HPDE6-E6E7 (cell line): ENCODE measurements around the gene FDX2.
"Not testable (repeated sequence)": the region's sequence is repeated elsewhere in the genome, so short reads cannot be mapped to it uniquely, and the experiment has no call there.

Experiments
- DNase-seq: peaks from one replicate; pipeline ENCODE4 v3.0.0; 2011; ENCODE audit warnings: missing footprints; ENCODE audit errors: extremely low spot score

Gene FDX2

GRCh38 chr19:10284065-10284959 is 31.5 kb downstream of the FDX2 start:
- no peak for DNase-seq

GRCh38 chr19:10283301-10284064 is 32.3 kb downstream of the FDX2 start:
- no peak for DNase-seq

GRCh38 chr19:10282043-10282442 is 33.8 kb downstream of the FDX2 start:
- not testable (repeated sequence) for DNase-seq

- no peak for DNase-seq
Observed at GRCh38 chr19:10279737-10280442, 35.9 kb downstream of the FDX2 start.

GRCh38 chr19:10278935-10279334 is 36.9 kb downstream of the FDX2 start:
- no peak for DNase-seq

GRCh38 chr19:10277795-10278589 is 37.8 kb downstream of the FDX2 start:
- DNase-seq: no peak

- DNase-seq: no peak
Observed at GRCh38 chr19:10274589-10274988, 41.2 kb downstream of the FDX2 start.

- DNase-seq: no peak
Observed at GRCh38 chr19:10271543-10272086, 44.2 kb downstream of the FDX2 start.

GRCh38 chr19:10270616-10271394 is 45.0 kb downstream of the FDX2 start, which contains the start of gene ICAM1:
TSS of gene ICAM1 (plus strand) at chr19:10271120. CDS start at chr19:10271160, 40 bp downstream.
- DNase-seq: no peak

- DNase-seq: no peak
Observed at GRCh38 chr19:10270180-10270615, 45.6 kb downstream of the FDX2 start.

GRCh38 chr19:10269333-10270179 is 46.3 kb downstream of the FDX2 start:
- no peak for DNase-seq

GRCh38 chr19:10268071-10268470 is 47.7 kb downstream of the FDX2 start:
- no peak for DNase-seq

- no peak for DNase-seq
Observed at GRCh38 chr19:10266706-10267105, 49.1 kb downstream of the FDX2 start.

- DNase-seq: no peak
Observed at GRCh38 chr19:10262771-10263170, 53.0 kb downstream of the FDX2 start.

- peak; percentile 64 for DNase-seq
Observed at GRCh38 chr19:10260141-10260584, 55.7 kb downstream of the FDX2 start.
